ENCODE measurements around the gene STK24.
A peak's percentile ranks its signal among the peaks of the same experiment; 100 is the strongest.

The STK24 gene

GRCh38 chr13:98490195-98490836, 86.6 kb downstream of the STK24 start:
- no peak for DNase-seq (ENCODE audit: low read depth in 2 of 2)

- DNase-seq (ENCODE audit: low read depth in 2 of 2) = no peak
Measured at GRCh38 chr13:98489446-98490194, 87.3 kb downstream of the STK24 start.

GRCh38 chr13:98488736-98489135, 88.2 kb downstream of the STK24 start:
- no peak for DNase-seq (ENCODE audit: low read depth in 2 of 2)

- no peak for DNase-seq (ENCODE audit: low read depth in 2 of 2)
Measured at GRCh38 chr13:98487522-98487921, 89.4 kb downstream of the STK24 start.

- no peak for DNase-seq (ENCODE audit: low read depth in 2 of 2)
Measured at GRCh38 chr13:98487016-98487415, 89.9 kb downstream of the STK24 start.

- DNase-seq (ENCODE audit: low read depth in 2 of 2) = no peak
Measured at GRCh38 chr13:98486412-98486811, 90.5 kb downstream of the STK24 start.

GRCh38 chr13:98485561-98485960, 91.3 kb downstream of the STK24 start:
- no peak for DNase-seq (ENCODE audit: low read depth in 2 of 2)

- DNase-seq (ENCODE audit: low read depth in 2 of 2) = peak in 1 of 2 donors; percentile 68
Measured at GRCh38 chr13:98484289-98485219, 92.4 kb downstream of the STK24 start.

- DNase-seq (ENCODE audit: low read depth in 2 of 2) = no peak
Measured at GRCh38 chr13:98483601-98484288, 93.2 kb downstream of the STK24 start.

GRCh38 chr13:98482476-98483444, 94.1 kb downstream of the STK24 start:
- no peak for DNase-seq (ENCODE audit: low read depth in 2 of 2)

GRCh38 chr13:98480915-98481877, 95.7 kb downstream of the STK24 start:
- no peak for DNase-seq (ENCODE audit: low read depth in 2 of 2)

- no peak for DNase-seq (ENCODE audit: low read depth in 2 of 2)
Measured at GRCh38 chr13:98479496-98480003, 97.4 kb downstream of the STK24 start.

- no peak for DNase-seq (ENCODE audit: low read depth in 2 of 2)
Measured at GRCh38 chr13:98478189-98479129, 98.4 kb downstream of the STK24 start.

- DNase-seq (ENCODE audit: low read depth in 2 of 2) = peak; percentile 64 to 75
Measured at GRCh38 chr13:98476538-98476966, 100.4 kb downstream of the STK24 start.

- DNase-seq (ENCODE audit: low read depth in 2 of 2) = peak in 1 of 2 donors; percentile 39
Measured at GRCh38 chr13:98476106-98476505, 100.8 kb downstream of the STK24 start.

GRCh38 chr13:98475522-98475921, 101.4 kb downstream of the STK24 start:
- DNase-seq (ENCODE audit: low read depth in 2 of 2) = no peak

GRCh38 chr13:98474761-98475160, 102.1 kb downstream of the STK24 start:
- DNase-seq (ENCODE audit: low read depth in 2 of 2) = no peak

GRCh38 chr13:98474292-98474691, 102.6 kb downstream of the STK24 start:
- no peak for DNase-seq (ENCODE audit: low read depth in 2 of 2)

All from stimulated activated CD4-positive, alpha-beta T cell treated with anti-CD3 and anti-CD28 coated beads, Interleukin-1b, Interleukin-23, amount 100 ng/mL, for 1 hour (primary cell).